Osteocyte (in vitro differentiated cells): ENCODE results near the gene LRRC31. TPM values are rescaled to one million over a fixed set of nuclear protein-coding genes. Genes with fewer than 3 reads are reported as not detected.

Source experiments
- DNase-seq: peaks from one replicate; pipeline ENCODE4 v3.0.0; 2021; ENCODE audit warnings: mixed read lengths; ENCODE audit not compliant: unreplicated experiment; ENCODE audit errors: extremely low spot score
- H3K27ac Mint-ChIP-seq: one replicate; pipeline ENCODE4 v1.8.0; 2021; ENCODE audit warnings: mild to moderate bottlenecking, mixed read lengths; ENCODE audit not compliant: unreplicated experiment
- H3K27me3 Mint-ChIP-seq: one replicate; pipeline ENCODE4 v1.8.0; 2021; ENCODE audit warnings: mixed read lengths; ENCODE audit not compliant: unreplicated experiment
- H3K36me3 Mint-ChIP-seq: one replicate; pipeline ENCODE4 v1.8.0; 2021; ENCODE audit warnings: mixed read lengths; ENCODE audit not compliant: unreplicated experiment
- H3K4me1 Mint-ChIP-seq: one replicate; pipeline ENCODE4 v1.8.0; 2021; ENCODE audit warnings: mixed read lengths; ENCODE audit not compliant: unreplicated experiment
- H3K4me3 Mint-ChIP-seq: one replicate; pipeline ENCODE4 v1.8.0; 2021; ENCODE audit warnings: mild to moderate bottlenecking, moderate library complexity, mixed read lengths; ENCODE audit not compliant: unreplicated experiment
- H3K9me3 Mint-ChIP-seq: one replicate; pipeline ENCODE4 v1.8.0; 2021; ENCODE audit warnings: mixed read lengths; ENCODE audit not compliant: unreplicated experiment
- CTCF ChIP-seq: fragments of 200-600 bp; sonication (generic); IDR thresholded peaks from 2 replicates; pipeline ENCODE4 v1.5.0; 2021; ENCODE audit warnings: antibody characterized with exemption, mild to moderate bottlenecking, moderate library complexity
- long read RNA-seq: library from polyadenylated mRNA; unstranded; transcript quantifications from one replicate; pipeline ENCODE4 v2.0.0, GENCODE V29; 2021
- total RNA-seq: library from RNA; stranded (reverse); gene quantifications from 2 replicates; pipeline ENCODE4 v1.2.1, GENCODE V29; 2021

LRRC31 gene
- total RNA-seq = not detected in 2 replicates
- long read RNA-seq = 0 reads

- DNase-seq = no peak
- no peaks in the 10 kb centered on the region for H3K9me3 Mint-ChIP-seq
- no peak for TF ChIP-seq CTCF
- no peak within 1 kb of the TSS for H3K4me3 Mint-ChIP-seq
- H3K4me1 Mint-ChIP-seq = peaks cover 9% of the 10 kb centered on the region
- H3K27ac Mint-ChIP-seq = no peak within 1 kb of the TSS
- H3K36me3 Mint-ChIP-seq = no peaks in the 10 kb centered on the region
- H3K27me3 Mint-ChIP-seq = peaks cover 19% of the 10 kb centered on the region
These were observed at the start of gene LRRC31 for GRCh38 chr3:169869484-169870220. TSS of gene LRRC31 (minus strand) at chr3:169869935. CDS start at chr3:169869807, 128 bp downstream.

GRCh38 chr3:169914321-169914720, 44.6 kb upstream of the LRRC31 start:
- Mint-ChIP-seq H3K4me1 (no peaks in the 10 kb centered on the region), H3K9me3 (no peaks in the 10 kb centered on the region), H3K27ac (no peak overlapping the region), H3K27me3 (peaks cover 3% of the 10 kb centered on the region), H3K36me3 (no peaks in the 10 kb centered on the region), H3K4me3 (no peak overlapping the region)
- DNase-seq = peak; percentile 11
- no peak for TF ChIP-seq CTCF

- H3K27ac Mint-ChIP-seq = no peak overlapping the region
- no peaks in the 10 kb centered on the region for H3K4me1 Mint-ChIP-seq
- no peak for TF ChIP-seq CTCF
- peaks cover 3% of the 10 kb centered on the region for H3K27me3 Mint-ChIP-seq
- H3K4me3 Mint-ChIP-seq = no peak overlapping the region
- DNase-seq = peak; percentile 6
- H3K36me3 Mint-ChIP-seq = no peaks in the 10 kb centered on the region
- H3K9me3 Mint-ChIP-seq = no peaks in the 10 kb centered on the region
These were observed 43.6 kb upstream of the LRRC31 start for GRCh38 chr3:169913323-169913722.

- H3K4me1 Mint-ChIP-seq = no peaks in the 10 kb centered on the region
These were observed 41.5 kb upstream of the LRRC31 start, which contains the start of gene SAMD7 for GRCh38 chr3:169911272-169911671. TSS of gene SAMD7 (plus strand) at chr3:169911572. CDS start at chr3:169919499, 7,927 bp downstream.

More at GRCh38 chr3:169911272-169911671, 41.5 kb upstream of the LRRC31 start, which contains the start of gene SAMD7:
- Mint-ChIP-seq H3K36me3 (no peaks in the 10 kb centered on the region), H3K9me3 (no peaks in the 10 kb centered on the region), H3K27me3 (peaks cover 5% of the 10 kb centered on the region), H3K27ac (no peak within 1 kb of the TSS), H3K4me3 (no peak within 1 kb of the TSS)
- no peak for TF ChIP-seq CTCF
- no peak for DNase-seq
